ENCODE results near the gene FAM83F.

The FAM83F gene

GRCh38 chr22:40046126-40046525, 51.4 kb downstream of the FAM83F start:
- TF ChIP-seq CTCF (IDR thresholded peaks at IDR 0.05; ENCODE audit: low read depth, low read length), result no peak
- no peak for DNase-seq (ENCODE audit: extremely low read depth, low read depth)

- no peak for DNase-seq (ENCODE audit: extremely low read depth, low read depth)
- TF ChIP-seq CTCF (IDR thresholded peaks at IDR 0.05; ENCODE audit: low read depth, low read length), result no peak
These were observed 55.5 kb downstream of the FAM83F start for GRCh38 chr22:40050258-40050657.

- no peak for DNase-seq (ENCODE audit: extremely low read depth, low read depth)
- no peak for TF ChIP-seq CTCF (IDR thresholded peaks at IDR 0.05; ENCODE audit: low read depth, low read length)
These were observed 56.6 kb downstream of the FAM83F start for GRCh38 chr22:40051322-40051721.

GRCh38 chr22:40053460-40053859, 58.7 kb downstream of the FAM83F start:
- no peak for TF ChIP-seq CTCF (IDR thresholded peaks at IDR 0.05; ENCODE audit: low read depth, low read length)
- no peak for DNase-seq (ENCODE audit: extremely low read depth, low read depth)

- no peak for DNase-seq (ENCODE audit: extremely low read depth, low read depth)
- no peak for TF ChIP-seq CTCF (IDR thresholded peaks at IDR 0.05; ENCODE audit: low read depth, low read length)
These were observed 59.7 kb downstream of the FAM83F start for GRCh38 chr22:40054486-40054885.

- no peak for TF ChIP-seq CTCF (IDR thresholded peaks at IDR 0.05; ENCODE audit: low read depth, low read length)
- DNase-seq (ENCODE audit: extremely low read depth, low read depth), result no peak
These were observed 60.6 kb downstream of the FAM83F start for GRCh38 chr22:40055143-40055883.

- no peak for DNase-seq (ENCODE audit: extremely low read depth, low read depth)
- TF ChIP-seq CTCF (IDR thresholded peaks at IDR 0.05; ENCODE audit: low read depth, low read length), result no peak
These were observed 61.4 kb downstream of the FAM83F start for GRCh38 chr22:40056154-40056553.

All from AG09319 (cell line).